ENCODE results near the gene ACTN1. TPM values are rescaled to one million over a fixed set of nuclear protein-coding genes. Genes with fewer than 3 reads are reported as not detected.

ACTN1 gene
- total RNA-seq, 4 donors from 2014 or later = 958 to 2,110 (median 1,439) TPM

GRCh38 chr14:68916358-68916941 is 62.7 kb downstream of the ACTN1 start:
- peaks cover 15 to 100% (median 97%) of the 10 kb centered on the region in 4 donors for H3K4me1 ChIP-seq
- TF ChIP-seq POLR2A (IDR thresholded peaks at IDR 0.05; ENCODE audit: low read depth) = no peak
- TF ChIP-seq POLR2AphosphoS5 (IDR thresholded peaks at IDR 0.05) = peak in 1 of 2 donors; percentile 32
- no peak for TF ChIP-seq EP300 (IDR thresholded peaks at IDR 0.05)
- TF ChIP-seq CTCF (IDR thresholded peaks at IDR 0.05) = no peak

GRCh38 chr14:68913516-68913915 is 65.6 kb downstream of the ACTN1 start:
- TF ChIP-seq POLR2A (IDR thresholded peaks at IDR 0.05; ENCODE audit: low read depth) (no peak), EP300 (IDR thresholded peaks at IDR 0.05) (no peak), CTCF (IDR thresholded peaks at IDR 0.05) (no peak), POLR2AphosphoS5 (IDR thresholded peaks at IDR 0.05) (no peak)
- Histone ChIP-seq H3K9me3 (no peaks in the 10 kb centered on the region), H3K4me3 (no peak overlapping the region), H3K36me3 (peaks cover 19 to 60% (median 45%) of the 10 kb centered on the region in 4 donors), H3K27me3 (no peaks in the 10 kb centered on the region), H3K4me1 (peaks cover 10 to 100% (median 97%) of the 10 kb centered on the region in 4 donors), H3K27ac (replicated peaks in 1 of 4) (peak overlapping the region; percentile 90 to 98 (median 97))
- intact Hi-C loops (cut with DNase I) = loop anchor here (5.0 to 10.0 kb wide), 3 partner anchors 61 to 194 kb away; partner anchors contain the start of gene ACTN1
- 72% methylated on average over 3 of the region's 3 CpGs for WGBS
- DNase-seq (ENCODE audit: extremely low spot score) = no peak

More at GRCh38 chr14:68916358-68916941, 62.7 kb downstream of the ACTN1 start:
- Histone ChIP-seq H3K27me3 (no peaks in the 10 kb centered on the region), H3K4me3 (no peak overlapping the region), H3K9me3 (no peaks in the 10 kb centered on the region), H3K27ac (replicated peaks in 1 of 4) (peak overlapping the region; percentile 90 to 98 (median 97)), H3K36me3 (peaks cover 14 to 59% (median 46%) of the 10 kb centered on the region in 4 donors)
- intact Hi-C loops (cut with DNase I) = loop anchor here (10.0 kb wide), 1 partner anchor 58 kb away; the partner anchor contains the start of gene ACTN1
- no peak for DNase-seq (ENCODE audit: extremely low spot score)
- 55% methylated on average over 9 of the region's 11 CpGs for WGBS

GRCh38 chr14:68911594-68912227 is 67.4 kb downstream of the ACTN1 start:
- WGBS = 31% methylated on average over 12 of the region's 12 CpGs
- no peaks in the 10 kb centered on the region for H3K9me3 ChIP-seq
- intact Hi-C loops (cut with DNase I) = loop anchor here (5.0 to 10.0 kb wide), 3 partner anchors 63 to 196 kb away; partner anchors contain the start of gene ACTN1
- TF ChIP-seq POLR2A (IDR thresholded peaks at IDR 0.05; ENCODE audit: low read depth) (no peak), CTCF (IDR thresholded peaks at IDR 0.05) (peak in 2 of 3 experiments; percentile 98 to 99), EP300 (IDR thresholded peaks at IDR 0.05) (no peak), POLR2AphosphoS5 (IDR thresholded peaks at IDR 0.05) (peak; percentile 61 to 64)
- peaks cover 10 to 96% (median 92%) of the 10 kb centered on the region in 4 donors for H3K4me1 ChIP-seq
- peaks cover 25 to 58% (median 45%) of the 10 kb centered on the region in 4 donors for H3K36me3 ChIP-seq
- H3K27ac ChIP-seq (replicated peaks in 1 of 4) = peak overlapping the region; percentile 90 to 98 (median 97)
- no peak overlapping the region for H3K4me3 ChIP-seq
- H3K27me3 ChIP-seq = no peaks in the 10 kb centered on the region
- DNase-seq (ENCODE audit: extremely low spot score) = no peak

- intact Hi-C loops (cut with DNase I) = loop anchor here (5.0 to 10.0 kb wide), 3 partner anchors 64 to 197 kb away; partner anchors contain the start of gene ACTN1
- H3K9me3 ChIP-seq = no peaks in the 10 kb centered on the region
- no peak for DNase-seq (ENCODE audit: extremely low spot score)
- WGBS = 40% methylated on average over 9 of the region's 9 CpGs
- no peak overlapping the region for H3K4me3 ChIP-seq
- no peaks in the 10 kb centered on the region for H3K27me3 ChIP-seq
- peaks cover 10 to 96% (median 92%) of the 10 kb centered on the region in 4 donors for H3K4me1 ChIP-seq
- peaks cover 32 to 61% (median 52%) of the 10 kb centered on the region in 4 donors for H3K36me3 ChIP-seq
- TF ChIP-seq POLR2A (IDR thresholded peaks at IDR 0.05; ENCODE audit: low read depth) (no peak), CTCF (IDR thresholded peaks at IDR 0.05) (no peak), POLR2AphosphoS5 (IDR thresholded peaks at IDR 0.05) (no peak), EP300 (IDR thresholded peaks at IDR 0.05) (no peak)
- H3K27ac ChIP-seq (replicated peaks in 1 of 4) = peak overlapping the region; percentile 90 to 98 (median 97)
These were observed 68.6 kb downstream of the ACTN1 start for GRCh38 chr14:68910540-68910939.

Data from esophagus muscularis mucosa (tissue), 4 donors.